Large intestine (tissue), 12 donors: ENCODE results near the gene STARD10. TPM values are rescaled to one million over a fixed set of nuclear protein-coding genes. Genes with fewer than 3 reads are reported as not detected.

Experiments
- DNase-seq, 2 donors: peaks; one replicate each; pipeline versions ENCODE4 v3.0.0 to v3.0.0-alpha.2; 2013
- H3K27ac ChIP-seq: one replicate; pipeline ENCODE4 v1.5.1; 2013; ENCODE audit warnings: low read length
- H3K27me3 ChIP-seq: 2 replicates; pipeline ENCODE4 v1.6.1; 2013; ENCODE audit warnings: low read length; ENCODE audit not compliant: control insufficient read depth, insufficient read depth
- H3K36me3 ChIP-seq: 2 replicates; pipeline ENCODE4 v1.6.1; 2013; ENCODE audit warnings: low read length; ENCODE audit not compliant: control insufficient read depth, insufficient read depth
- H3K4me1 ChIP-seq: one replicate; pipeline ENCODE4 v1.6.1; 2013; ENCODE audit warnings: low read length; ENCODE audit not compliant: control insufficient read depth, insufficient read depth
- H3K4me3 ChIP-seq: one replicate; pipeline ENCODE4 v1.5.1; 2013; ENCODE audit warnings: low read length
- H3K9me3 ChIP-seq: one replicate; pipeline ENCODE4 v1.6.1; 2013; ENCODE audit warnings: mild to moderate bottlenecking, low read depth, low read length, moderate library complexity; ENCODE audit not compliant: control insufficient read depth
- WGBS: methylation state at CpG from one replicate; pipeline ENCODE4 v1.1.5; 2013; ENCODE audit warnings: low lambda C conversion rate; ENCODE audit not compliant: insufficient coverage; 5-methylcytosine and 5-hydroxymethylcytosine counted together
- long read RNA-seq, 11 donors: transcript quantifications; one replicate each; lab custom pipeline, GENCODE V29; 2026
- polyA plus RNA-seq: library from polyadenylated mRNA; unstranded; fragments of 120-200 nt; gene quantifications from one replicate; pipeline ENCODE4 v1.2.1, GENCODE V29; 2013

STARD10 gene, protein sequence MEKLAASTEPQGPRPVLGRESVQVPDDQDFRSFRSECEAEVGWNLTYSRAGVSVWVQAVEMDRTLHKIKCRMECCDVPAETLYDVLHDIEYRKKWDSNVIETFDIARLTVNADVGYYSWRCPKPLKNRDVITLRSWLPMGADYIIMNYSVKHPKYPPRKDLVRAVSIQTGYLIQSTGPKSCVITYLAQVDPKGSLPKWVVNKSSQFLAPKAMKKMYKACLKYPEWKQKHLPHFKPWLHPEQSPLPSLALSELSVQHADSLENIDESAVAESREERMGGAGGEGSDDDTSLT
- polyA plus RNA-seq, result 331 TPM
- long read RNA-seq, donor 1, transcript STARD10-210 (7 exons, 1,100 nt), result major isoform, 53 of 106 reads
- long read RNA-seq, donor 1, transcript STARD10-217 (3 exons, 506 nt), result minor isoform, 6 of 106 reads
- long read RNA-seq, donor 1, partial matches to known transcripts, result 38 of 106 reads
- long read RNA-seq, donor 1, other reads (novel, unspliced or antisense), result 0 of 106 reads
- long read RNA-seq, donor 2, transcript STARD10-217 (3 exons, 506 nt), result minor isoform, 6 of 165 reads
- long read RNA-seq, donor 2, transcript STARD10-210 (7 exons, 1,100 nt), result major isoform, 82 of 165 reads
- long read RNA-seq, donor 2, partial matches to known transcripts, result 57 of 165 reads
- long read RNA-seq, donor 2, other reads (novel, unspliced or antisense), result 11 of 165 reads
- long read RNA-seq, donor 3, result 0 reads
- long read RNA-seq, donor 4, transcript STARD10-210 (7 exons, 1,100 nt), result major isoform, 16 of 22 reads
- long read RNA-seq, donor 4, partial matches to known transcripts, result 6 of 22 reads
- long read RNA-seq, donor 4, other reads (novel, unspliced or antisense), result 0 of 22 reads
- long read RNA-seq, donor 5, transcript STARD10-210 (7 exons, 1,100 nt), result major isoform, 70 of 117 reads
- long read RNA-seq, donor 5, partial matches to known transcripts, result 34 of 117 reads
- long read RNA-seq, donor 5, other reads (novel, unspliced or antisense), result 0 of 117 reads
- long read RNA-seq, donor 6, transcript STARD10-210 (7 exons, 1,100 nt), result major isoform, 94 of 194 reads
- long read RNA-seq, donor 6, transcript STARD10-217 (3 exons, 506 nt), result minor isoform, 9 of 194 reads
- long read RNA-seq, donor 6, partial matches to known transcripts, result 73 of 194 reads
- long read RNA-seq, donor 6, other reads (novel, unspliced or antisense), result 8 of 194 reads
- long read RNA-seq, donor 7, transcript STARD10-210 (7 exons, 1,100 nt), result major isoform, 38 of 59 reads
- long read RNA-seq, donor 7, partial matches to known transcripts, result 17 of 59 reads
- long read RNA-seq, donor 7, other reads (novel, unspliced or antisense), result 0 of 59 reads
- long read RNA-seq, donor 8, transcript STARD10-210 (7 exons, 1,100 nt), result major isoform, 106 of 215 reads
- long read RNA-seq, donor 8, transcript STARD10-217 (3 exons, 506 nt), result minor isoform, 9 of 215 reads
- long read RNA-seq, donor 8, transcript STARD10-220 (7 exons, 1,085 nt), result minor isoform, 6 of 215 reads
- long read RNA-seq, donor 8, partial matches to known transcripts, result 83 of 215 reads
- long read RNA-seq, donor 8, other reads (novel, unspliced or antisense), result 5 of 215 reads
- long read RNA-seq, donor 9, transcript STARD10-217 (3 exons, 506 nt), result minor isoform, 5 of 134 reads
- long read RNA-seq, donor 9, transcript STARD10-210 (7 exons, 1,100 nt), result major isoform, 82 of 134 reads
- long read RNA-seq, donor 9, partial matches to known transcripts, result 39 of 134 reads
- long read RNA-seq, donor 9, other reads (novel, unspliced or antisense), result 0 of 134 reads
- long read RNA-seq, donor 10, transcript STARD10-217 (3 exons, 506 nt), result minor isoform, 8 of 170 reads
- long read RNA-seq, donor 10, transcript STARD10-220 (7 exons, 1,085 nt), result minor isoform, 5 of 170 reads
- long read RNA-seq, donor 10, transcript STARD10-204 (2 exons, 526 nt), result minor isoform, 7 of 170 reads
- long read RNA-seq, donor 10, transcript STARD10-210 (7 exons, 1,100 nt), result major isoform, 98 of 170 reads
- long read RNA-seq, donor 10, partial matches to known transcripts, result 41 of 170 reads
- long read RNA-seq, donor 10, other reads (novel, unspliced or antisense), result 7 of 170 reads
- long read RNA-seq, donor 11, transcript STARD10-210 (7 exons, 1,100 nt), result major isoform, 68 of 92 reads
- long read RNA-seq, donor 11, partial matches to known transcripts, result 13 of 92 reads
- long read RNA-seq, donor 11, other reads (novel, unspliced or antisense), result 0 of 92 reads

- DNase-seq, result peak; percentile 96 to 97
- no CpG with 5 or more reads among the region's 55 CpGs for WGBS
- H3K4me1 ChIP-seq, result peaks cover 31% of the 10 kb centered on the region
These were observed at the start of gene STARD10 for GRCh38 chr11:72793425-72794367. STARD10 (minus strand) TSS chr11:72794047; CDS start chr11:72781181, 12,866 bp downstream.

DNA sequence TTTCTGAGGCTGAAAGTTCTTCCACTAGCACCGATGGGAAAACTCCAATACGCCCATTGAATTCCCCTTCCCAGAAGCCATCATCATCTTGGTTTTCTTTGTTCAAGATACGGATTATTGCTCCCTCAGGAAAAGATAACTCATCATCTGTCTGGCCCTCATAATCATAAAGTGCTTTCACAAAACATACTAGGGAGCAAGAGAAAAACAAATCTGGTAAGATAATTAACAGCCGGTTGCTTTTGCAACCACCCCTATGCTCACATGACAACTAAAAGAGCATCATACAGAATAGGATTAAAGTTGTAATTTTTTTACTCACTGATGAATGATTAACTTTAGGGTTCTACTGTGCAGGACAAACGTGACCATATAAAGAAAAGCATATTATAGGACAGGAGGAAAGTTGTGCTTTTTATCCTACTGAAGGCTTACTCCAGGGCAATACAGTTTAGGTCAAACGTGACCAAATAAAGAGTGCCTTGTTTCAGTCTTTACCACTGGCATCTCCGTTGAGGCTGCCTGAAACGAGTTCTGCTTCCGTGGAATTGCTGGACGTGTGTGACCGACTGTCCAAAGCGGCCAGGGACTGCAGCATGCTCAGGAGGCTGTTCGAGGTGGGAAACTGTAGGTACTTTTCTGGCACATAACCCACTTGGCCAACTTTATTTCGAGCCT is 48.9 kb upstream of the STARD10 start:
- peaks cover 41% of the 10 kb centered on the region for H3K36me3 ChIP-seq
- WGBS, result 33% methylated on average over 2 of the region's 14 CpGs

More at GRCh38 chr11:72793425-72794367, at the start of gene STARD10:
- Histone ChIP-seq H3K36me3 (no peaks in the 10 kb centered on the region), H3K4me3 (peak within 1 kb of the TSS; percentile 68), H3K27me3 (no peaks in the 10 kb centered on the region), H3K9me3 (no peaks in the 10 kb centered on the region), H3K27ac (peak within 1 kb of the TSS; percentile 85)

GRCh38 chr11:72842126-72842525 is 48.3 kb upstream of the STARD10 start:
- Histone ChIP-seq H3K9me3 (no peaks in the 10 kb centered on the region), H3K36me3 (peaks cover 47% of the 10 kb centered on the region), H3K27me3 (no peaks in the 10 kb centered on the region), H3K27ac (no peak overlapping the region), H3K4me1 (peaks cover 11% of the 10 kb centered on the region), H3K4me3 (no peak overlapping the region)
- no CpG with 5 or more reads among the region's 5 CpGs for WGBS
- no peak for DNase-seq

More for the DNA sequence above, 48.9 kb upstream of the STARD10 start:
- no peak overlapping the region for H3K27ac ChIP-seq
- H3K4me3 ChIP-seq, result no peak overlapping the region
- no peaks in the 10 kb centered on the region for H3K27me3 ChIP-seq
- DNase-seq, result peak in 1 of 2 donors; percentile 34
- H3K9me3 ChIP-seq, result no peaks in the 10 kb centered on the region
- H3K4me1 ChIP-seq, result peaks cover 11% of the 10 kb centered on the region

GRCh38 chr11:72841397-72841796 is 47.5 kb upstream of the STARD10 start:
- H3K4me1 ChIP-seq, result peaks cover 11% of the 10 kb centered on the region
- WGBS, result 100% methylated on average over 1 of the region's 7 CpGs
- peaks cover 47% of the 10 kb centered on the region for H3K36me3 ChIP-seq
- H3K27me3 ChIP-seq, result no peaks in the 10 kb centered on the region
- H3K27ac ChIP-seq, result no peak overlapping the region
- H3K9me3 ChIP-seq, result no peaks in the 10 kb centered on the region
- H3K4me3 ChIP-seq, result no peak overlapping the region
- DNase-seq, result no peak

DNA sequence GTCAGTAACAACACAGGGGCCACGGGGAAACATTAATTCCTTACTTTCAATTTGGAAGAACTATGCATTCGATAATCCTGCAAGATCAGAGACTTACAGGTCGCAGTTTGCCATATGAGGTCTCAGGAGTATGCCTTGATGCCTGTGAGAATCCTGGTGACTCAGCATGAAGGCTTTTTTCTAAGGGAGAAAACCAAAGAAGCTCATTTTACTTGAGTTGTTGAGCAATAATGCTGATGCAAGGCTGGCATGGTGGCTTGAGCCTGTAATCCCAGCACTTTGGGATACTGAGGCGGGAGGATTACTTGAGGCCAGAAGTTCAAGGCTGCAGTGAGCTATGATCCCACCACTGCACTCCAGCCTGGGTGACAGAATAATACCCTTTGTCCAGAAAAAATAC is 46.9 kb upstream of the STARD10 start:
- no CpG with 5 or more reads among the region's 4 CpGs for WGBS
- H3K4me1 ChIP-seq, result peaks cover 11% of the 10 kb centered on the region

DNA sequence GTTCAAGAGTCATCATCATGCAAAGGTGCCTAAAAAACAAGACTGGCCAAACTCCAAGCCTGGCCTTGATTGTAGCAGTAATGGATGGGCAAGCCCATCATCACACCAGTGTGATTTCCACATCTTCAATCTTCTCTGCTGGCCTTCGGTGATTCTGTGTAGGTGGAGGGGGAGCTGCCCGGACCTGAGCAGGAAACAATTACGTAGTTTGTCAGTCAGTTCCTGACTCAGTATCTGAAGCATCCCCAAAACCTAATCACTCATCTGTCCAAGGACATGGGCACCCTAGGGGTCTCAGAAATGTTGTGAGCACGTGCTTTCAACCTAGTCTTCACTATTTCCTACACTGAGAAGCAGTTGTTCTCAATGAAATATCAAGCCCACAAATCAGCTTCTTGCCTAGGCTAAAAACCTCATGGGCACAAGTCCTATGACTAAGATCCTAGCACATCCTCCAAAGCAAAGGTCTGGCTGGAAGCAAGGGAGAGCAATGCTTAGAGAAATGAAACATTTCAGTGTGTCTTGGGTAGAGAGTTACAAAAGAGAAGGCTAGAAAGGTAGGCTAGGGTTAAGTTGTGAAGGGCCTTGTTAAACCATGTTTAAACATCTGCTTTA is 45.0 kb upstream of the STARD10 start:
- H3K4me3 ChIP-seq, result no peak overlapping the region
- H3K27me3 ChIP-seq, result no peaks in the 10 kb centered on the region
- no peak for DNase-seq
- no CpG with 5 or more reads among the region's 4 CpGs for WGBS
- H3K36me3 ChIP-seq, result peaks cover 61% of the 10 kb centered on the region
- H3K4me1 ChIP-seq, result peaks cover 5% of the 10 kb centered on the region
- no peaks in the 10 kb centered on the region for H3K9me3 ChIP-seq
- no peak overlapping the region for H3K27ac ChIP-seq

More for the DNA sequence above, 46.9 kb upstream of the STARD10 start:
- H3K4me3 ChIP-seq, result no peak overlapping the region
- peaks cover 52% of the 10 kb centered on the region for H3K36me3 ChIP-seq
- H3K27me3 ChIP-seq, result no peaks in the 10 kb centered on the region
- no peak for DNase-seq
- no peak overlapping the region for H3K27ac ChIP-seq
- H3K9me3 ChIP-seq, result no peaks in the 10 kb centered on the region

DNA sequence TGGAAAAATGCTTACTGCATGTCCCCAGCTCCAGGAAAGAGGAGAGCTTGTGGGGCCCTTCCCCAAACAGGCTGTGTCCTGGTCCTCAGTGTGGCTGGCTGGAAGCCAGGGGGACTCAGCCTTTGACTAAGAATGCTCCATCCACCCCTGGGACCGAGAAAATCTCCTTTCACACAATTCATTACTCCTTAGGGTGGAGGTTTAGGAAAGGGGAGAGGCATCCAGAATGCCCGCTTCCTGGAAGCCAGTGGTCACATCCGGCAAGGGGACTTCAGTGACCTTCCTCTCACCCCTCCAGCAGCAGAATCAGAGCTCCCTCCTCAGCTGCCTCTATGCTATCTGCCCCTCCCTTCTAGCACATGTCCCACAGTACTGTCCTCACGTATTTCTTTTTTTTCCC is 42.3 kb upstream of the STARD10 start:
- H3K4me3 ChIP-seq, result no peak overlapping the region
- H3K27ac ChIP-seq, result peak overlapping the region; percentile 15
- peaks cover 49% of the 10 kb centered on the region for H3K36me3 ChIP-seq
- peak in 1 of 2 donors; percentile 32 for DNase-seq
- no peaks in the 10 kb centered on the region for H3K9me3 ChIP-seq
- 75% methylated on average over 1 of the region's 4 CpGs for WGBS
- H3K27me3 ChIP-seq, result no peaks in the 10 kb centered on the region
- no peaks in the 10 kb centered on the region for H3K4me1 ChIP-seq
